ENCODE results near the gene DSE.

DSE gene

DNA sequence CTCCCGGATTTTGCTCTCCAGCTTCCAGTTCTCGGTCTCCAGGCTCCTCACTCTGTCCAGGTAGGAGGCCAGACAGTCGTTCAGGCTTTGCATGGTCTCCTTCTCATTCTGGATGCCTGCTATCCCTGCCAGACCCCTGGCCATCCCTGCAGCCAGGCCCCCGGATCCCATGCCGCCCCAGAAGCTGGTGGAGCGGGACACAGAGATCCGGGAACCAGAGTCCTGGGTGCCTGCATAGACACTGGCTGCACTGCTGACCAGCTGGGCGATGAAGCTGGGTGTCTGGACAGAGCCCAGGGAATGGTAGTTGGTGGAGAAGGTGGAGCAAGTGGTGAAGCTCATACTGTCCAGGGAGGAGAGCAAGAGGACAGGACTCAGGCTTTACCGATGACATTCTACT is 87.5 kb downstream of the DSE start:
- DNase-seq, result no peak
- intact Hi-C loops (cut with DNase I), result no loop called here

DNA sequence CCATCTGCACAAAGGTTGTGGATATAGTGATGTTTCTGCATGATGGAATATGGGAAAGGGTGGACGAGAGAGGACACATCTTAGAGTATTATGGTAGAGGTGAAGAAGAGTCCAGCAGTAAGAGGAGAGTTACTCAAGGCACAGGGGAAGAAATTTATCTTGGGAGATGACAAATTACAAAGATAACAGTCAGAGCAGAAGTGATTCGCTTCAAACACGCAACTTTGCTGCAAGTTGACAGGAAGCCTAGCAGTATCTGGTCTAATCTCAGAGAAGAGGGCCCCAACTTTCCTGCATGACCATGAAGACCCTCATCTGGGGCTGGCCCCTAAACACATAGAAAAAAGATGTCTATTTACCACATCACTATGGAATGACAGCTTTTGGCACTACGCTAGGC is 89.2 kb downstream of the DSE start:
- DNase-seq, result no peak
- intact Hi-C loops (cut with DNase I), result no loop called here

DNA sequence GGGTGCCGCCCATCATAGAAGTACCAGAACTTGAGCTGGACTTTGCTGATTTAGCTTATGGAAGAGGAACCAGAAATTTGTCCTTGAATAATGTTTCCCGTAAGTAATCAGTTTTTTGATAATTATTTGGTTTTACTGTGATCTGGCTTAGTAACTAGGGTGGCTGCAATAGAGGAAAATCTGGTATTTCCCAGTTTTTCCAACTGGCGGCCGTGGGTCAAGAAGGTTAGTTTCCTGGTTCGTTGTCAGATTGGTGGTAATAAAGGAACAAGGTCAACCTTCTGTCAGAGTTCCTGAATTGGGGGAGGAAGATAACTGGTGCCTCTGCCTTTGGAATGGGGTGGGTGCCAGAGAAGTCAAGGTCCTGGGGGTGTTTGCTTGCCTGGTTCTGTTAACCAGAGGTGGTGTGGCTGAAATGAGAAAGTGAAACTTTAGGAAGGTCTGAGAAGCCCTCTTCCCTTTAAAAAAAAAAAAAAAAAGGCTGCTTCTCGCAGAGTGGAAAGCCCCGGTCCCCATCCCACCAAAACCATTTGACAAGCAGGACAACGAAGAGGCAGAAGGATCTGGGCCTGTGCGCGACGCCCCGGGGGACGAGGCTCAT is 90.7 kb downstream of the DSE start, which contains the start of gene CALHM6:
CALHM6 (plus strand) TSS at position 45 of the 601 bp plus-strand sequence; CDS start at position 600, 555 bp downstream.
- no peak for DNase-seq
- intact Hi-C loops (cut with DNase I), result no loop called here

DNA sequence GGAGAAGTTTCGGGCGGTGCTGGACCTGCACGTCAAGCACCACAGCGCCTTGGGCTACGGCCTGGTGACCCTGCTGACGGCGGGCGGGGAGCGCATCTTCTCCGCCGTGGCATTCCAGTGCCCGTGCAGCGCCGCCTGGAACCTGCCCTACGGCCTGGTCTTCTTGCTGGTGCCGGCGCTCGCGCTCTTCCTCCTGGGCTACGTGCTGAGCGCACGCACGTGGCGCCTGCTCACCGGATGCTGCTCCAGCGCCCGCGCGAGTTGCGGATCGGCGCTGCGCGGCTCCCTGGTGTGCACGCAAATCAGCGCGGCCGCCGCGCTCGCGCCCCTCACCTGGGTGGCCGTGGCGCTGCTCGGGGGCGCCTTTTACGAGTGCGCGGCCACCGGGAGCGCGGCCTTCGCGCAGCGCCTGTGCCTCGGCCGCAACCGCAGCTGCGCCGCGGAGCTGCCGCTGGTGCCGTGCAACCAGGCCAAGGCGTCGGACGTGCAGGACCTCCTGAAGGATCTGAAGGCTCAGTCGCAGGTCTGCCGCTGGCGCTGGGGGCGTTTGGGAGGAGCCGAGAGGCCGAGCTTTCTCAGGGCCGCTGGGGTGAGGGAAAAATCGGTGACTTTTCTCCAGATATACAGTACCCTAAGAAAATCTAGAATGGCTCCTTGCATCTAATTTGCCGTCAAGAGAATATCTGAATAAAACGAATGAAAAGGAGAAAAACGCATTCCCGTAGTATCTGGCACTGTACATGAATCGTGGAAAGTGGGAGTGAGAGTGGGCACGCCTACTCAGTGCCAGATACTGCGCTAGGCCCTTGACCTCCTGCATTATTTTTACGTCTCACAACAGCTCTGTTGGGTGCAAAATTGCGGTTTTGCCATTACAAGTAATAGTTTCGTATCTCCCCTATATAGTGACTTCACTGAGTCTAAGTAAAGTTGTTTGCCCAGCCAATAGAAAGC is 91.5 kb downstream of the DSE start:
- peak in 39 of 42 donors; percentile 14 to 75 (median 47) for DNase-seq
- intact Hi-C loops (cut with DNase I), result no loop called here

DNA sequence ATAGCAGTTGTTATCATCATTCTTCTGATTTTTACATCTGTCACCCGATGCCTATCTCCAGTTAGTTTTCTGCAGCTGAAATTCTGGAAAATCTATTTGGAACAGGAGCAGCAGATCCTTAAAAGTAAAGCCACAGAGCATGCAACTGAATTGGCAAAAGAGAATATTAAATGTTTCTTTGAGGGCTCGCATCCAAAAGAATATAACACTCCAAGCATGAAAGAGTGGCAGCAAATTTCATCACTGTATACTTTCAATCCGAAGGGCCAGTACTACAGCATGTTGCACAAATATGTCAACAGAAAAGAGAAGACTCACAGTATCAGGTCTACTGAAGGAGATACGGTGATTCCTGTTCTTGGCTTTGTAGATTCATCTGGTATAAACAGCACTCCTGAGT is 92.6 kb downstream of the DSE start:
- DNase-seq, result no peak
- intact Hi-C loops (cut with DNase I), result no loop called here

DNA sequence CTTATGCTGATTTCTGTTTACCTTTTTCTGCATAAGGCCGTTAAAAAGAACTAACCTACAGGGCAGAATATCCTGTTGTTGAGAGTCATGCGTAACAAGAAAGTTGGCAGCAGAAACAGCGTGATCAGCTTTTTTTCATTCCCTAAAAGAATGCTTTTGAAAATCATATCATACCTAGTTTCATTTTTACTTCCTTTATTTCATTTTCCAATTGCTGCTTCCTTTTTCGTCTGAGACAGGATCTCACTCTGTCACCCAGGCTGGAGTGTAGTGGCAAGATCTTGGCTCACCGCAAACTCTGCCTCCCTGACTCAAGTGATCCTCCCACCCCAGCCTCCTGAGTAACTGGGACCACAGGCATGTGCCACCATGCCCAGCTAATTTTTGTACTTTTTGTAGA is 94.5 kb downstream of the DSE start:
- no peak for DNase-seq
- intact Hi-C loops (cut with DNase I), result no loop called here

DNA sequence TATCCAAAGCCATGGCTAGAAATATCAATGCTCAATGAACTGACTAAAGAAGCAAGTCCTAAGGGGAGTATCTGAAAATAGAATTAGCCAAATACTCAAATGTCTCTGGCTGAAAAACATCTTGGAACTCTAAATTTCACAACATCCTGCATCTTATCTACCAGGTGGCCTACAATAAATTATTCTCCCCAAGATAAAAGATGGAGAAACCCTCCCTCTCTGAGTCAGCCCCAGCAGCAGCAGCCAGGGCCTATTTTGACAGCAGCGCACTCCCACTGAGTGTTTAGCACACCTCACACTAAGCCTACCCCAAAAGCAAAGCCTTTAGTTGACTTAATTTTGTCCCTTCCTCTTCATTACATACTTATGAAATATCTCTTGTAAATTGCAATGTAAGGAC is 96.3 kb downstream of the DSE start:
- DNase-seq, result no peak
- intact Hi-C loops (cut with DNase I), result no loop called here

DNA sequence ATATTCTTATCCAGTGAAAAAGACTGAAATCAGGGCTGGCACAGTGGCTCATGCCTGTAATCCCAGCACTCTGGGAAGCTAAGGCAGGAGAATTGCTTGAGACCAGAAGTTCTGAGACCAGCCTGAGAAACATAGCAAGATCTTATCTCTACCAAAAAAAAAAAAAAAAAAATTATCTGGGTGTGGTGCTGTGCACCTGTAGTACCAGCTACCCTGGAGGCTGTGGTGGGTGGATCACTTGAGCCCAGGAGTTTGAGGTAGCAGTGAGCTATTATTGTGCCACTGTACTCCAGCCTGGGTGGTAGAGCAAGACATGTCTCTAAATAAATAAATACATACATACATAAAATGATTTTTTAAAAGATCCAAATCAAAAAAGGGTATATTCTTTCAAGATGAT is 96.8 kb downstream of the DSE start:
- DNase-seq, result no peak
- intact Hi-C loops (cut with DNase I), result no loop called here

DNA sequence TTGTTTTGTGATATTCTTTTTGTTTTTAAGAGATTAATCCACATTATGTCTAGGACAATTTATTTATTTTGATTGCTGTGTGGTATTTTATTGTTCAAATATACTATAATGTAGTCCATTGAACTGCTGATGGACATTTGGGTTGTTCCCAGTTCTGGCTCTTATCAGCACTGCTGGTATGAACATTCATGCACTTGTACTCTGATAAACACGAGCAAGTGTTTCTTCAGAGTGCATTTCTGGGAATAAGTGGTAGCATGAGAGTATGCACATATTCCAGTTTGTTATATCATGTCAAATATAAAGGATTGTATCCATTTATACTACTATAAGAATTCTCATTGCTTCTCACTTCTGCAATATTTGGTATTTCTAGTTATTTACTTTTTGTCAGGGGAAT is 97.5 kb downstream of the DSE start:
- DNase-seq, result no peak
- intact Hi-C loops (cut with DNase I), result no loop called here

DNA sequence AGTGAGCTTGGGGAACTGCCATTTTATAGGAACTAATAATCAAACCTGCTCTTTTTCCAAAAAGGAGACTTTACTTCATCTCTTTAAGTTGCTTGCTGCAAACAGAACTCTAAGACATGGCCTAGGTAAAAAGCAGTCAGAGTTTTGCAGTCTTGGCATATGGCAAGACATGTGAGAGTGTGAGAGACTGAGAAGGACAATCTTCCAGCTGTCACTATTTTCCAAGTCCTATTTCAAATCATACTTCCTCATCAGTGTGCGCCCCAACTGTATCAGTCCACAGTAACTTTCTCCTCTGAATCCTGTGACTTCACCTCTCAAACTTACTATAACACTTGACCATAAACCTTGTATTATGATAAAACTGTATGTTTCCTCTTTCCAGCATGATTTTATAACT is 100.8 kb downstream of the DSE start:
- no peak for DNase-seq
- intact Hi-C loops (cut with DNase I), result no loop called here

DNA sequence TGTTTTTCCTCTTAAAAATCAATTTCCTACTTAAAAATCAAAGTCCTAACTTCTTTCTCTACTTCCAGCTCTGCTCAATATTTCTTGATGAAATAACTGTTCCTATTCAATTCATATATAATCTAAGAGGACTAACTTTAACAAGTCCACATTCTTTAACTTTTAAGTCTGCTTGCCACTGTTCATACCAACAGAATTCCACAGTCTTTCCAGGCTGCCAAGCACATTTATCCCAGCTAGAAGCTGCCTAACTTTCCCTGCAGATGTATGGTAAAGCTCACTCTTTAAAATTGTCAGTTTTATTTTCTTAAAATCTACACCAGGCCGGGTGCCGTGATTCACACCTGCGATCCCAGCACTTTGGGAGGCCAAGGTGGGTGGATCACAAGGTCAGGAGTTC is 102.0 kb downstream of the DSE start:
- intact Hi-C loops (cut with DNase I), result no loop called here
- DNase-seq, result no peak

DNA sequence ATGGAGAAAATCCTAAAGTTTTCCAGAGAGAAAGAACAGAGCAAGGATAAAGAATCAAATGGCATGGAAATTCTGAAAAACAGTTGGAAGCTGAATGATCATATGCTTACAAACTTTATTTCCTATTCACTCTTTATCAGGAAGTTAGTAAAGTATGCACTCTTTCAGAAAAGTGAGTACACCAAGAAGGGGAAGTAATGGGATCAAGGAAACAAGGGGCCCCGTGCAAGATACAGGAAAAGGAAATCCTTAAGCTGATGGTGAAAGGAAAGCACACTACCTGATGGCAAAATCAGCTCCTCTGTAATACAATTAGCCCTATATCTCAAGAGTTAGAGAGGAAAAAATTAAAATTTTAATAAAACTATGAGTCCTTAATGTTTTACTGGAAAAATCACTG is 104.4 kb downstream of the DSE start:
- DNase-seq, result no peak
- intact Hi-C loops (cut with DNase I), result no loop called here

DNA sequence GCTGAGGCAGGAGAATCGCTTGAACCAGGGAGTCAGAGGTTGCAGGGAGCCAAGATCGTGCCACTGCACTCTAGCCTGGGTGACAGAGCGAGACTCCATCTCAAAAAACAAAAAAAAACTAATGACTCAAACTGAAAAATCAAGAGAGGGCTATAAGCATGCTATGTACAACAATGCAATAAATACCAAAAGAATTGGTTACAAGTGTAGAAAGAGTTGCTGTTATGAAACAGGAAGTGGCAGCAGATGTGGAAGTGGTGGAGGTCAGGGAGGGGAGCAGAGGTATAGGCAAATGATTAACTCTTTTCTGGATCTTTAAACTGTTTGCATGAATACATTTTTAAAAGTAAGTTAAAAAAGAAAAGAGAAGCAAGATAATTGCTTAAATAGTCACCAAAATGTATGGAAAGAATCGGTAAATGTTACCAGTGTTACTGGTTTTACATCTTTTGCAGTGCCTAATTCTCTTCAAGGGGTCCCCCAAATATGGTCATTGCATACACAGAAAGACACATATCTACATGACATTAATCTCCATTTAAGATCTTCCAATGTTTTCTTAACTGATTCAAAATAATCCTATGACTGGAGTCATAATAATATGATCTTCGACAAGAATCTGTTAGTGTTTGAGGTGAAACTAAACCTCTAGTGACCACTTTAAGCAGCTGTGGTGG is 105.4 kb downstream of the DSE start:
- no peak for DNase-seq
- intact Hi-C loops (cut with DNase I), result no loop called here

DNA sequence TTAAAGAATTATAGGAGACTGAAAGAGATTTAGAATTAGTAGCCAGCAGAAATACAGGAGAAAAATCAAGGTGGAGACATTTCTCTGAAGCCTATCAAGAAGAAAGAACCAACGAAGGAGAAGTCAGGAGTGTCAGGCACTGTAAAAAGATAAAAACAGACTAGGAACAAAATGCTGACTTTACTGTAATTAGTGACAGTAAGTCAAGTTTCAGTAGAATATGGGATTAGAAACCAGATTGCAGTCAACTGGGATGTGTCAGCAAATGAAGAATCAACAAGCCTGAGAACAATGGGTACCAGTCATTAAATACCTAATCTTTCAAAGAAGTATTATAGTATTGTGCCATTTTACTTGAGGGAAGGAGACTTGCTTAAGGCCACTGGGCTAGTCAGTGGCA is 112.0 kb downstream of the DSE start:
- intact Hi-C loops (cut with DNase I), result no loop called here
- DNase-seq, result no peak

DNA sequence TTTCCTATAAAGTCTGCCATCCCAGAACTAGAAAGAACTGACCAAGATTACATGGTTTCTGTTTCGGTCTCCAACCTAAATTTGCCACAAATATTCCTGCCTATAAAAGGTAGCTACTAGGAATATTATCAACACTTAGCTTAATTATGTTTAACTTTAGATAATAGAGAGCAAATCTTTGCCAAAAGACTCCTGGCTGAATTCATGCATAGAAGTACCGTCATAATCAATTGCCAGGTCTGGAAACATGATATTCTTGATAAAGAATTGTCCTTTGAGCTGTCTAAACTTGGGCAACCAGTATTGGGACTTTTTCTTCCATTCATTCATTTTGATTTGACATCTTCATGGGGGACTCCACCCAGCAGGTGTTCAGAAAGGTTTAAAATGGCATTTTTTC is 112.9 kb downstream of the DSE start:
- no peak for DNase-seq
- intact Hi-C loops (cut with DNase I), result no loop called here

DNA sequence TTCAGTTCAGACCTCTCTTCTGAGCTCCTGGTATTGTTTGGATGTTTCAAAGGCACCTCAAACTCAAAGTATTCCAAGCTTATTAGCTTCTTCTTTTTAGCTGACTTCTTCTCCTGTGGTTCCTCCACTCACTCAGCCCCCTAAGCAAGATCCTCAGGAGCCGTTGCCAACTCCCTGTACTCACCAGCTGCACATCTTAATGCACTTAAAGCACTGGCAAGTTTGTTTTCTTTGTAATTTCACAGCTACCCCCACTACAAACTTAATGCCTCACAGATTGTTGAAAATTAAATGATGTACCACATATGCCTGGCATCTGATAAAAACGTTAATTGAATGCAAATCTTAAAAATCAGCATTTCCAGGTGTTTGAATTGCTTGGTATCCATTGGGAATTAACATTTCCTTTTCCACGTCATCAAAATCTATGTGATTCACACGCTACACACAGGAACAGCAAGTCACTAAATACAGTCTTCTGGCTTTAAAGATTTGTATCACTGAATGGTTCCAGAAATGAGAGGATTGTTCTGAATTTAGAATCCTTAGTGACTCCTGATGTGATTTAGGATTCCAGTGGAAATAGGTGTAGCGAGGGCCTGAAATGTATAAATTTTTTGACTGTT is 114.9 kb downstream of the DSE start:
- intact Hi-C loops (cut with DNase I), result no loop called here
- no peak for DNase-seq

DNA sequence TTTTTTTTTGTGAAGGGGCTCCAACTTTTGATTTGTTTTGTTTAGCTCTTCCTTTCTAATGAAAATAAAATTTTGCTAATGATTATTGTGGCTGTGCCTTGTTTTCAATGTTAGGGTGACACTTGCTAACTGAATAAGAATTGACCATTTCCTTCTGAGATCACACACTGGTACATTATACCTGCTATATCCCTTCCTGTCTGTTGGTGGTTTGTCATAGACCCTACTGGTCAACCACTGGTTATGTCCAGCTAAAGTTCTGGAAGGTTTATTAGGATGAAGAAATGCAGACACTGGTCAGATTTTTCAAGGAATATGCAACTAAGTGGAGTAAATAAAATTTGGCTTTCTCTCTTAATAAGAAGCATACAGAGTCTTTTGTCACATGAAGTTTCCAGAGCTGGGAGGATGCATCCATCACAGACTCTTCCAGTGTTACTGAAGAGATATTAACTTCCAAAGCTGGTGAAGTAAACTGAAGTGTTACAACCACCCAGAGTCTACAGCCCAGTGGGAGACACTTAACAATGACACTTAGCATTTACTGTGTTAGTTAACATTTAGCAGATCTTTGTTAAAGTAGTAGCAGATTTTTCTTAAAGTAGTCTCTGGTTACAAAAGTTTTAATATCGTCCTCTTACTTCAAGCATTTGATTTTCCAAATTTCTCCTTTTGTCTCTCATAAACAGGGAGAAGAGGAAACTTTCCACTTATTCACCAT is 121.0 kb downstream of the DSE start:
- intact Hi-C loops (cut with DNase I), result no loop called here
- no peak for DNase-seq

DNA sequence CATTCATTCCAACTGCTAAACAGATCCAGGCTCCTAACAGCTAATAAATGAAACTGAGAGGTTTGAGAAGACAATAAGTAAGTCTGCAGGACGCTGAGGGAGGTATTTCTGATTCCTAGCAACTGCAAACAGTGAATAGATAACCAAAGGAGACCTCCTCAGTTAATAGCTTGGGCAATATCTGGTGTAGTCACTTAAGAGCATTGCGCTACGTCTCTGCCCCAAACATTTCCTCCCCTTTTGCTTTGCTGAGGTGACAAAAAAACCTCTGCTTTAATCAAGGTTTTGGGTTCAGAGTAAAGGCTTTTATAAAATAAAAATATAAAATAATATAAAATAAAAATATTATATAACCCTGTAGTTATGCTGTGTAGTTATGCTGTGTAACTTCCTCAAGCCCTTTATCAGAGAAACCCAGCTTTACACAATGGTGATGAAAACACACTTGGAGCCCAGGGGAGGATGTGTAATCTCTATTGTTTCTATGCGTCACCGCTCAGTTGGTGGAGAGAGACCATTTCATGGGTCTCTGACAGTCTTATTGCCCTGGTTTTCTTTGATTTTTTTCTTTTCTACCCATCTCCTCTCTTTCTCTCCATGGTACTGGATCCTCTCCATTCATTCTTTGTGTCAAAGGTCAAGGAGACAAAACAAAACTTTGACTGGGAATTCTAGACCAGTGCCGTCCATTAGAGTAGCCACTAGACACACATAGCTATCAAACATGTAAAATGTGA is 121.8 kb downstream of the DSE start:
- intact Hi-C loops (cut with DNase I), result no loop called here

More for the DNA sequence above, 121.8 kb downstream of the DSE start:
- no peak for DNase-seq

Data from head of caudate nucleus (tissue), 42 donors.